ENCODE measurements around the gene LGR4.
A peak's percentile ranks its signal among the peaks of the same experiment; 100 is the strongest.
"Not testable (repeated sequence)": the region's sequence is repeated elsewhere in the genome, so short reads cannot be mapped to it uniquely, and the experiment has no call there.

LGR4 gene

DNA sequence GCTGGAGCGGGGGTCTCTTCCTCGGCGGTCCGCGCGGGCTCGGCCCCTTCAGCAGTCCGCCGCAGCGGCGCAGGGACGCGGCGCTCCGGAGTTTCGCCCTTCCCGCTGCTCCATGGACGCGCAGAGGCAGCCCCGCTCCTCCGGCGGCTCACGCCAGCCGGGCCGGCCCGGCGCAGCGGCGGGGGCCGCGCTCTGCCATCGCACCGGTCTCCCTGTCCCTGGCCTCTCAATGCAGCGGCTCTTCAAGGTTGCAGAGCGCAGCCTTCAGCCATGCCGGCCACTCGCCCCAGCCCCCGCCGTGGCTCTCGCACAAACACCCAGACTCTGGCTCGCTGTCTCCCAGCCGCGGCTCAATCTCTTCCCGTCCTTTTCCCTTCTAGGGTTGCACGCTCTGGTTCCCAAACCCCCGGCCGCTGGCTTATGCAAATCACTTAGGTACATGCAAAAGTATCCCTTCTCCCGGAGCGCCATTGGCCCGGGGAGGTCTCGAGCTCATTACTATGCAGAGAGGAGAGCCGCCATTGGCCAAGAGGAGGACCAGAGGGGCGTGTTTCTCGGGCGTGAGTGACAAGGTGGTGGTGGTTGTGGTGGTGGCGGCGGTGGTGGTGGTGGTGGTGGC, at the start of gene LGR4:
Gene LGR4, minus strand, starts transcription at position 393 of the 619 bp plus-strand sequence. CDS start 488 bp downstream, outside the sequence.
- DNase-seq, result peak; percentile 89 to 91

GRCh38 chr11:27520226-27520625, 47.6 kb upstream of the LGR4 start:
- DNase-seq, result no peak

- no peak for DNase-seq
Observed at GRCh38 chr11:27518518-27518917, 45.9 kb upstream of the LGR4 start.

GRCh38 chr11:27517490-27517889, 44.9 kb upstream of the LGR4 start:
- not testable (repeated sequence) for DNase-seq

DNA sequence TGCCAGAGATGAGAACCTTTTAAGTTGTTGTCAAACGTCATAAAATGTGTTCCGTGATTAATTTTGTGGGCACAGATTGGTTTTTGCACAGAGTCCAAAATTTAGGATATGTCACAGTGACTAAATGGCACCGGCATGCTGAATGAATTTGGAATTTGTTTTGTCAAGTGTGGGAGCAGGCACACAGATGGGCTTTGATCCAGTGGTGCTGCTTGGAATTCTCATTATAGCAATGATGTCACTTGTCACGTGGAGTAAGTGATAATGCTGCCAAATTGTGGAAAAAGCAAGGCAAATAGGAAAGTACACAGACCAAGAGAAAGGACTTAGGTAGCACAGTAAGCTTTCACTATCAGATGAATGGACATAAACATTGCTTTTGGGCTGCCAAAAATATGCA, 42.0 kb upstream of the LGR4 start:
- peak; percentile 42 to 52 for DNase-seq

DNA sequence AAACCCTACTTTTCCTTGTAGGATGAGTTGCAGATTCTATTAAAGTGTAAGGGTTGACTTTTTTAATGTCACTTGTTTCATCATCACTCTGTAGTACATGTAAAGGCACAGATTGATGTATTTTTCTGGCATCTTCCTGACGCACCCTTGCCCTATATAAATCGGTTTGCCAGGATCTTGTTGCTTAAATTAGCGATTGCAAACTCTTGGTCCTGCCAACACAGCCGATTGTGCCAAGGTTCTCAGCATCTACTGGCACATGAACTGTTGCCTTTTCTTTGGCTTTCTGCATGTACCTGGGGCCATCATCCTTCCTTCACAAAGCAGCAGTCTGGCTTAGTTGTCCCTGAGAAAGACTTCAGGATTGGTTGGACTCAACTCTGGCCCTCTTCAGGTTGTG, 41.5 kb upstream of the LGR4 start:
- peak; percentile 70 to 79 for DNase-seq

- DNase-seq, result no peak
Observed at GRCh38 chr11:27513389-27513788, 40.8 kb upstream of the LGR4 start.

- no peak for DNase-seq
Observed at GRCh38 chr11:27512238-27512637, 39.6 kb upstream of the LGR4 start.

- no peak for DNase-seq
Observed at GRCh38 chr11:27509908-27510307, 37.3 kb upstream of the LGR4 start.

- DNase-seq, result no peak
Observed at GRCh38 chr11:27507557-27508322, 35.1 kb upstream of the LGR4 start.

GRCh38 chr11:27506200-27507182, 33.9 kb upstream of the LGR4 start, which contains the start of gene LIN7C:
LIN7C (minus strand) TSS chr11:27506769; CDS start chr11:27506752, 17 bp downstream.
- peak in 1 of 2 experiments; percentile 65 for DNase-seq

GRCh38 chr11:27505781-27506180, 33.2 kb upstream of the LGR4 start:
- DNase-seq, result no peak

GRCh38 chr11:27504205-27504604, 31.6 kb upstream of the LGR4 start:
- DNase-seq, result no peak

GRCh38 chr11:27501100-27501499, 28.5 kb upstream of the LGR4 start:
- no peak for DNase-seq

- DNase-seq, result no peak
Observed at GRCh38 chr11:27497911-27498310, 25.3 kb upstream of the LGR4 start.

GRCh38 chr11:27497284-27497866, 24.8 kb upstream of the LGR4 start:
- DNase-seq, result peak in 1 of 2 experiments; percentile 19

DNA sequence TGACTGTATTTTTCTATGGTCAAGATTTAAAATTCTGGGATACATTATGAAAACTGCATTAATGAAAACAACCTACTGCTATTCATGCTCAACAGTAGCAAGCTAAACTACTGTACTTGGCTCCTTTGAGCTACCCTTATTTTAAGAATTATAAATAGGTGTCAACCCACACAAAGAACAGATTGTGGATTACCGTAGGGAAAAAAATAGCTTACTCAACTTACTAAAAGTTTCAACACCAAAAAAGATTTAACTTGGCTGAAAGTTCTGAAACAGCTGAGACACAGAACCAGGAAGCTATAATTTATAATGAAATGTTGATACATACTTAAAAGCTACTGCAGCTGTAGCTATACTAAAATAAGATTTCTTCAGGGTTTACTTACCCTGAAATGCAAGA, 23.9 kb upstream of the LGR4 start:
- DNase-seq, result no peak

DNA sequence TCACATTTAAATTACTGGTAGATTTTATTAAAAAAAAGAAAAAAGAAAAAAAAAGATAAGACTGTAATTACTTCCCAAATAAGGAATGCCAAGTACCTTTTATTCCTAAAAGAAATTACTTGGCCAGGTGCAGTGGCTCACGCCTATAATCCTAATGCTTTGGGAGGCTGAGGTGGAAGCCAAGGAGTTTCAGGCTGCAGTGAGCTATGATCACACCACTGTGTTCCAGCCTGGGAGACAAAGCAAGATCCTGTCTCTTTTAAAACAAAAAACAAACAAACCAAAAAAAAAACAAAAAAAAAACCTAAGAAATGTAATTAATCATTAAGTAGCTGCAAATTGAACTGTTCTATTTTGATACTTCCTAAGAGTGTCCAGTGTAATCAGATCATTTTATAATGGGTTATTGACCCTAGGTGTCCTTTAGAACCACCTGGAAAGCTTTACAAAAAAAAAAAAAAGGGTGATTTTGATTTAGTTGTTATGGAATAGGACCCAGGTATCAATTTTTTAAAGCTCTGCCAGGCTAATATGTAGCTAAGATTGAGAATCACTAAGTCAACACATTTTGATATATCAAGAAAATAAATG, 23.2 kb upstream of the LGR4 start:
- DNase-seq, result no peak

- no peak for DNase-seq
Observed at GRCh38 chr11:27489092-27489491, 16.5 kb upstream of the LGR4 start.

DNA sequence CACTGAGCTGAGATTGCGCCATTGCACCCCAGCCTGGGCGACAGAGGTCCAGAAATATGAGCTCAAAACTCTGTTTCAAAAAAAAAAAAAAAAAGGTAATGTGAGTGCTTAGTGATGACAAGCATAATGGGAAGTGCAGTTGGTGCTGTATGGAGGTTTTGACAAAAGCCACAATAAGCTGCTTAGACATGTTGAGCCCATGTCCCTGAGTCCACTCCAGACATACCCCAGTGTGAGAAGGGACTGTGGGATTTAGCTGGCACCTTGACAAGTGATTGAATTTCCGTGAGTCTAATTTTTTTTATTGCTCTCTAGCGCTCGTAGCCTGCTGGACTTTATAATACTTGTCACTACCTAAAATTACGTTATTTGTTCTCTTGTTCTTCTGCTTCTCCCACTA, 15.1 kb upstream of the LGR4 start:
- no peak for DNase-seq

DNA sequence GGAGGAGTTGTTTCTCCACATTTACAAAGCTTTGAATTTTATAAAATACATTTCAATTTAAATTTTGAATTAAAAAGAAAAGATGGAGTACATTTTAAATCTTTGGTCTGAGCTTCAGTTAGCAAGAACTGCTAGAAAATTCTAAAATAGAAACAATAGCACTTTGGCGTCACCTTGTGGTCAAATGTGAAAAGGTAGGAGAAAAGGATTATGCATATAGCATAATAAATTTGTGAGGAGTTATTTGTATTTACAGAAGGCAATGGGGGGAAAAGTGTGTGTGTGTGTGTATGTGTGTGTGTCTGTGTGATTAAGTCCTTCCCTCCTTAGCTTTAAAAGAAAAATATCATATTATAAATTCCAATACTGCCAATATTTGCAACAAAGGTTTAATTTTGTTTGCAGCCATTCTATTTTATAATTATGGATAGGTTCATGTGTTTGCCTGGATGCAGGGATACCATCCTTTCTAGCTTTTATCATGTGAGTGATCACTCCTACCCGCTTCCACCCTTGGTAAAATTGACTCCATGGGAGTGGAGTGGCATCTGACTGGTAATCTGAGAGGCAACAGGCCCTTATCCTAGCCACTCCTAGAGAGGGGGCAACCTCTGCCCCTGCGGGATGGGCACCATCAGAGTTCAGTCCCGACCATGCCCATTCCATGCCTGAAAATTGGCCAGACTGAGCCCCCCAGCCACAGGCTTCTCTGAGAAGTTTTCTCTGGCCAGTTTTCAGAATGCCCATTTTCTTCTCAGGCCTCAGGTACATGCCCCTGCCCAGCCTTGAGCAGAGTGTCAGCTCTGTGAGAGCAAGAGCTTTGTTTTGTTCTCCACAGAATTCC, 13.6 kb upstream of the LGR4 start:
- peak in 1 of 2 experiments; percentile 8 for DNase-seq
